Activated T-helper 1 cell treated with Interleukin-2 at 50 U/mL for 16 hours (primary cell): ENCODE results near the gene PAFAH1B1.
"Not testable (repeated sequence)": the region's sequence is repeated elsewhere in the genome, so short reads cannot be mapped to it uniquely, and the experiment has no call there.

Source experiments
- DNase-seq: peaks from one replicate; pipeline ENCODE4 v3.0.0-alpha.2; 2020; ENCODE audit warnings: low read depth

PAFAH1B1 gene

DNA sequence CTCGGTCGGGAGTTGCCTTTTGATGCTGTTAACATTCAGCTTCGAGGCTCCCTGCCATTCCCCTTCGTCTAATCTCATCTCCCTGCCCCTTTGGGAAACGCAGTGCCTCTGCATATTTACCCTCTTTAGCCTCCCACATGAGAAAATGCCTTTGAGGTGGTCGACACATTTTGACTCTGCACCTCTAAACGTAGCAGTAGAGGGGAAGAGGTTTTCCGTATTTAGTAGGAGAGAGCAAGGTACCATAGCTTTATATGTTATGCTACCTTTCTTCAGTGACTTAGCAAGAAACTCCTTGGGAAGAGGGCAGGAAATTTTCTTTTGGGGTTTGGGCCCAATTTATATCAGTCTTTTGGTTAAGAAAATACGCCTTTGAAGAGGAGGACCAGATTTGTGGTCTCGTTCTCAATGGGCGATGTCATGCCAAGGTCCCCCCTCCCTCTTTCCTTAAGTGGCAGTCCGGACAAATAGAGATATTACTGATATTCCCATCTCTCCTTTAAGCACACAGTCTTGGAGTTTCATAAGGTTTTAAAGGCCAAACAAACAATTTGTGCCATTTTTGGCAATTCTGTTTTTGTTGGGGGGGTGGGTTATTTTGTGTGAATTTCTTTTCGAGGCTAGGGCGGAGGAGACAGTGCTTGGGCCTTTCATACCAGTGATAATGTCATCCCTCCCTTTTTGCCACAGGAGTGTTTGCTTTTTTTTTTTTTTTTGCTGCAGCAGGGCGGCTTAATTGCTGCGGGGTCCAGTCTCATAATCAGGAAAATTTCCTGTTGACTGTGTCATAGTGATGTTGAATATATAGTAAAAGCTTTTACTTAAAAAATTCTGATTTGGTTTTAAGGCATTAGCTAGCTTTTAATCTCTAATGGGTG is 1.5 kb downstream of the PAFAH1B1 start:
- no peak for DNase-seq

GRCh38 chr17:2595716-2596115 is 2.3 kb downstream of the PAFAH1B1 start:
- DNase-seq: no peak

- DNase-seq: no peak
These were observed 4.7 kb downstream of the PAFAH1B1 start for GRCh38 chr17:2598166-2598565.

GRCh38 chr17:2602597-2603017 is 9.2 kb downstream of the PAFAH1B1 start:
- DNase-seq: no peak

DNA sequence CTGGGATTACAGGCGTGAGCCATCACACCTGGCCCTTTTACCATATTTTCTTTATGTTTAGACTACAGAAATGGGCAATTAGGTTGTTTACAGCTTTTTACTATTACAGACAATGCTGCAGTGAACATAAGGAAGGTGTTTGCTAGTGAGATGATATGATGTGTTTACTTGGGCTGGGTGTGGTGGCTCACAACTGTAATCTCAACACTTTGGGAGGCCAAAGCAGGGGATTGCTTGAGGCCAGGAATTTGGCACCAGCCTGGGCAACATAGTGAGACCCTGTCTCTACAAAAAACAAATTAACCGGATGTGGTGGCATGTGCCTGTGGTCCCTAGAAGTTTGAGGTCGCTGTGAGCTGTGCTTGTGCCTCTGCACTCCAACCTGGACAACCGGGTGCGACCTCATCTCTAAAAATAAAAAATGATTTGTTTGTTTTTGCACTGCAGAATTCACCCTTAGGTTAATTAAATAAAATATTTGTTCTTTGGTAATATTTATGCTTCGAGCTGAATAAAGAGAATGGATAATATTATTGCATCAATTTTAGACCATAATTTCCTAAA is 15.0 kb downstream of the PAFAH1B1 start:
- no peak for DNase-seq

DNA sequence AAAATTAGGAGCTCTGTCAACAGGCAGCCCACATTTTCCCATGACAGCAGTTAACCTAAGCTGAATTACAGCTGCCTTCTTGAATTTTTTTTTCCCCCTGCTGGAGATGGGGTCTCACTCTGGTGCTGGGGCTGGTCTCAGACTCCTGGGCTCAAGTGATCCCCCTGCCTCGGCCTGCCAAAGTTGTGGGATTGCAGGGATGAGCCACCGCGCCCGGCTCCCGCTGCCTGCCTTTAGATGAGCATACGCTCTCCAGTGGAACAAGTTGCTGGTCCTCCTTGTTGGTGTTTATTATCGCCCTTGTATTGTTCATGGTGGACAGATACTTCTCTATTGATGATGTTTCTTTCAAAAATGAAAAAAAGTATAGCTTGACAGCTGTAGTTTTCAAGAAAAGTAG is 15.6 kb downstream of the PAFAH1B1 start:
- no peak for DNase-seq

GRCh38 chr17:2610195-2611175 is 17.0 kb downstream of the PAFAH1B1 start:
- DNase-seq: no peak

- no peak for DNase-seq
These were observed 18.2 kb downstream of the PAFAH1B1 start for GRCh38 chr17:2611627-2612026.

GRCh38 chr17:2612630-2613029 is 19.2 kb downstream of the PAFAH1B1 start:
- no peak for DNase-seq

GRCh38 chr17:2613089-2613808 is 19.8 kb downstream of the PAFAH1B1 start:
- no peak for DNase-seq

DNA sequence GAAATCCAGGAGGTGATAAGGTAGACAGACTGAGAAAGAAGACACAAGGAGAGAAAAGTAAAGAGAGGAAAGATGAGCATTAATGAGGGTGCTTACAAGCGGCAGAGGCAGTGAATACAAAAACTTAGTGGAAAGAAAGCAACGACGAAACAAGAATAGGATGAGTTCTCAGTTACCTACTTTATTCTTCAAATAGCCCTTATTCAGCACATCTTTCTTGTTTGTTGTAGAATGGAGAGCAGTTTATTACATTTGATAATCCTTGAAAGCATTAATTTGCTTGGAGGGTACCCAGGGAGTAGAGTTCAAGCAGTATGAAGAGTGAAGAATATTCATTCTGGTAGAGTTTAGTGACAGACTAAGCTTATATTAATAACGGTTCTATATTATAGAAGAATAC is 22.4 kb downstream of the PAFAH1B1 start:
- DNase-seq: no peak

DNA sequence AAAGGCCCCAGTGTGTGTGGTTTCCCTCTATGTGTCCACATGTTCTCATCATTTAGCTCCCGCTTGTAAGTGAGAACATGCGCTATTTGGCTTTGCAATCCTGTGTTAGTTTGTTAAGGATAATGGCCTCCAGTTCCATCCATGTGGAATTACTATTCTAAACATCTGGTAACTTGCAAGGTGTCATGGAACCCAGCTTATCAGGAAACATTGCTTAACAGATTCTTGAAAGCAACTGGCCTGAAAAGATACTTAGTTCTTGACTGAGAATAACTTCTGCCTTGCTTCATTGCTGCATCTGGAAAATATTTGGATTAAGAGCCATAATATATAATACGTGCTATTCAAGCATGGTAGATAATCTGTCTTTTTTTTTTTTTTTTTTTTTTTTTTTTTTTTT is 27.8 kb downstream of the PAFAH1B1 start:
- DNase-seq: no peak

DNA sequence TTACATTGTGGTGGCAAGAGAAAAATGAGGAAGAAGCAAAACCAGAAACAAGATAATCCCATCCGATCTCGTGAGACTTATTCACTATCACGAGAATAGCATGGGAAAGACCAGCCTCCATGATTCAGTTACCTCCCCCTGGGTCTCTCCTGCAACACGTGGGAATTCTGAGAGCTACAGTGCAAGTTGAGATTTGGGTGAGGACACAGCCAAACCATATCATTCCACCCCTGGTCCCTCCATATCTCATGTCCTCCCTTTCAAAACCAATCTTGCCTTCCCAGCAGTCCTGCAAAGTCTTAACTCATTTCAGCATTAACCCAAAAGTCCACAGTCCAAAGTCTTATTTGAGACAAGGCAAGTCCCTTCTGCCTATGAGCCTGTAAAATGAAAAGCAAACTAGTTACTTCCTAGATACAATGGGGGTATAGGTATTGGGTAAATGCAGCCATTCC is 28.5 kb downstream of the PAFAH1B1 start:
- not testable (repeated sequence) for DNase-seq

GRCh38 chr17:2622721-2623301 is 29.4 kb downstream of the PAFAH1B1 start:
- DNase-seq: not testable (repeated sequence)

GRCh38 chr17:2624292-2624731 is 30.9 kb downstream of the PAFAH1B1 start:
- no peak for DNase-seq

- not testable (repeated sequence) for DNase-seq
These were observed 33.3 kb downstream of the PAFAH1B1 start for GRCh38 chr17:2626626-2627219.

GRCh38 chr17:2628922-2629321 is 35.5 kb downstream of the PAFAH1B1 start:
- not testable (repeated sequence) for DNase-seq

DNA sequence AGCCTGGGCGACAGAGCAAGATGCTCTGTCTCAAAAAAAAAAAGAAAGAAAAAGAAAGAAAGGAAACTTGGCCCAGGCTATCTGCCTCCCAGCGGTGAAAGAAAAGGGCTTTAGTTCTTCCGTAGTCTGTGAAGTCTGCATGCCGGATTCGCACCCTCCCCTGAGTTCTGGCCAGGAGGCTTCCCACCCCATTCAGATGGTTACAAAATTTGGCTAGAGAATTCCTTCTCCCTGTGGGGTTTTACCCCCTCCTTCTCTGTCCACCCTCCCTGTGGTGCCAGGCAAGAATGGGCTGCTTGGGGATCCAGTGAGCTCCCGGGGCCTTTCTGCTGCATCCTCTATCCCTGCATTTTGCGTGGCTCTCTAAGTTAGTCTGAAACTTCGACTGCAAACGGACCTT is 37.8 kb downstream of the PAFAH1B1 start:
- DNase-seq: no peak

DNA sequence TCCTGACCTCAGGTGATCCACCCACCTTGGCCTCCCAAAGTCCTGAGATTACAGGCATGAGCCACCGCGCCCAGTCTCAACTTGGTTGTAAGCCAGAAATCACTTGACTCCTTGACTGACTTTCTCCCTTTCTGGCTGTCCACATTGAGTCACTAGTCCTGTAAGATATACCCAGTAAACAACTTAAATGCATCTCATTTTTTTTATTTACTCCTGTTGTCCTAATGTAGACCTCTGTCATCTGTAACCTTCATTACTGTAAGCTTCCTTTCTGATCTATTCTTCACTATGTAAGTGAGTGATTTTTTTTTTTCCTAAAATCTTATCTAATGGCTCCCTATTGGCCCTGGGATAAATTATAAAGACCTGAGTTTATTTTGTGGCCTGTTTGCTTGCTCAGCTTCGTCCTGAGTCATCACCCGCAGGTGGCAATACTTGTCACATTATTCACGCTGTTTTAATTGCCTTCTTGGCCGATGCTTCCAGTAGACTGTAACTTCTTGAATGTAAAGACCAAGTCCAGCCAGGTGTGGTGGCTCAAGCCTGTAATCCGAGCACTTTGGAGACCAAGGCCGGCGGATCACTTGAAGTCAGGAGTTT is 41.0 kb downstream of the PAFAH1B1 start:
- no peak for DNase-seq

- DNase-seq: no peak
These were observed 41.8 kb downstream of the PAFAH1B1 start for GRCh38 chr17:2635241-2635640.
